Endothelial cell of umbilical vein (primary cell): Measurements from ENCODE around the gene MCRIP2.

Experiments
- CTCF ChIP-seq, 2 donors: IDR thresholded peaks; 1 replicate in 1 of 2; 2 replicates in 1 of 2; pipeline ENCODE4 v1.5.1; 2011; ENCODE audit warnings: low read length in 2 of 2, mild to moderate bottlenecking in 2 of 2, moderate library complexity in 2 of 2, control low read depth in 1 of 2, inconsistent platforms in 1 of 2, low read depth in 1 of 2; ENCODE audit not compliant: insufficient read depth in 1 of 2; ENCODE audit errors: extremely low read depth in 1 of 2
- EZH2 ChIP-seq: IDR thresholded peaks from 2 replicates; pipeline ENCODE4 v1.6.1; 2012; ENCODE audit warnings: borderline replicate concordance, low read depth, mild to moderate bottlenecking, moderate library complexity, low read length, inconsistent platforms; ENCODE audit not compliant: severe bottlenecking
- FOS ChIP-seq: IDR thresholded peaks from 2 replicates; pipeline ENCODE4 v1.6.1; 2011; ENCODE audit warnings: mild to moderate bottlenecking, low read length, moderate library complexity, borderline replicate concordance; ENCODE audit not compliant: insufficient read depth
- MAX ChIP-seq: IDR thresholded peaks from 2 replicates; pipeline ENCODE4 v1.6.1; 2011; ENCODE audit not compliant: insufficient read depth, insufficient read length
- MYC ChIP-seq: IDR thresholded peaks from one replicate; pipeline ENCODE4 v1.6.1; 2011; ENCODE audit warnings: mild to moderate bottlenecking, low read depth, low read length
- POLR2A ChIP-seq: IDR thresholded peaks from 2 replicates; pipeline ENCODE4 v1.6.1; 2012; ENCODE audit warnings: low read depth, mild to moderate bottlenecking, control low read depth, low read length
- POLR2AphosphoS5 ChIP-seq: IDR thresholded peaks from 2 replicates; pipeline ENCODE4 v1.6.1; 2012; ENCODE audit warnings: low read depth, mild to moderate bottlenecking, control low read depth, low read length, moderate library complexity; ENCODE audit not compliant: insufficient read depth

GRCh38 chr16:606656-607307 lies 34.8 kb upstream of the MCRIP2 start:
- no peak for TF ChIP-seq EZH2
- no peak for TF ChIP-seq POLR2AphosphoS5
- no peak for TF ChIP-seq CTCF (IDR thresholded peaks at IDR 0.05; ENCODE audit: extremely low read depth in 1 of 2, insufficient read depth in 1 of 2, low read depth in 1 of 2, low read length in 2 of 2)
- no peak for TF ChIP-seq MYC
- TF ChIP-seq MAX, result no peak
- TF ChIP-seq POLR2A, result no peak
- no peak for TF ChIP-seq FOS
